ENCODE measurements around the gene RNF212.

The RNF212 gene

DNA sequence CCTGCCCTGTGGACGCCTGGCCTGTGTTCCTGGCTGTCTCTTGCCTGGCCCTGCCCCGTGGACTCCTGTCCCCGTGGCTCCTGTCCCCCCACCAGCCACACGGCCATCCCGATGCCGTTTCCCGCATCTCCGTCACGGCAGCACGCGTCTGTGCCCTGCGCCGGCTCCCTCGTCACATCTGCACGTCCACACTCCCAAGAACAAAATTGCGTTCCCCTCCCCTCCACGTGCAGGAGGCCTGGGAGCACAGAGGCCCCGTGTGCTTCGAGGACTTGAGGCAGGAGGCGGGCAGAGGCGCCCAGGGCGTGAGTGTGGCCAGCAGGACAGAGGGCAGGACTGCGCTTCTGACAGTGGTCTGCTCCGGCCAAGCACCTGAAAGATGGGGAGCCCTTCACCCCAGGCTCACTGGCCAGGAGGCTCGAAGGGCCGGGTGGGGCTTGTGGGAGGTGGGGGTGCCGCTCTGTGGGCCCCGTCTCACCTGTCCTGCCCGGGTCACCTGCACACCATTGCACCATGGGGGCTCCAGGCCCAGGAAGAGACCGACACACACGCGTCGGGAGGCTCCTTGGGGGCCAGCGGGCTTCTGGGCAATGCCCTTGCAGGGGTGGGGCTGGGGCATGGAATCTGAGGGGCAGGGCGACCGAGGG lies 84.7 kb downstream of the RNF212 start:
- Histone ChIP-seq H3K27ac (ENCODE audit: low read length) (no peak overlapping the region), H3K36me3 (ENCODE audit: control insufficient read depth in 1 of 2, insufficient read depth in 2 of 2, low read length in 2 of 2) (peaks cover 0 to 8% of the 10 kb centered on the region in 2 donors), H3K4me3 (ENCODE audit: low read depth in 1 of 2, low read length in 2 of 2) (no peak overlapping the region), H3K27me3 (ENCODE audit: low read depth, low read length) (no peaks in the 10 kb centered on the region), H3K4me1 (ENCODE audit: control insufficient read depth in 1 of 2, insufficient read depth in 2 of 2, low read length in 2 of 2) (peaks cover 0 to 2% of the 10 kb centered on the region in 2 donors), H3K9me3 (ENCODE audit: control insufficient read depth in 1 of 2, low read length in 2 of 2) (no peaks in the 10 kb centered on the region)

DNA sequence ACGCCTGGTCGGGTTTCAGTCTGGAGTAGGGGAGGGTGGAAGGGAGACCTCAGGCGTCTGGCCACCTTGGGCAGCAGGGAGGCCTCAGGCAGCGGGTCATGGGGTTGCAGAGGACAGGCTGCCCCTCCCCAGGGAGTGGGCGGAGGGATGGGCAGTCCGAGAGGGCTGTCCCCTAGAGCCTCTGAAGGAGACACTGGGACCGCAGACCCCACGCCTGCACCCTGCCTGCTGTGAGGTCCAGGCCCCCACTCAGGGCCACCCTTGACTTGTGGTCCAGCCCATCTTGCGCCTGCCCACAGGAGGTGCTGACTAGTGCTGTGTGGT lies 85.5 kb downstream of the RNF212 start:
- Histone ChIP-seq H3K4me1 (ENCODE audit: control insufficient read depth in 1 of 2, insufficient read depth in 2 of 2, low read length in 2 of 2) (no peaks in the 10 kb centered on the region), H3K27ac (ENCODE audit: low read length) (no peak overlapping the region), H3K9me3 (ENCODE audit: control insufficient read depth in 1 of 2, low read length in 2 of 2) (no peaks in the 10 kb centered on the region), H3K27me3 (ENCODE audit: low read depth, low read length) (no peaks in the 10 kb centered on the region), H3K4me3 (ENCODE audit: low read depth in 1 of 2, low read length in 2 of 2) (no peak overlapping the region), H3K36me3 (ENCODE audit: control insufficient read depth in 1 of 2, insufficient read depth in 2 of 2, low read length in 2 of 2) (peaks cover 0 to 8% of the 10 kb centered on the region in 2 donors)

- H3K9me3 ChIP-seq (ENCODE audit: control insufficient read depth in 1 of 2, low read length in 2 of 2), result no peaks in the 10 kb centered on the region
- H3K36me3 ChIP-seq (ENCODE audit: control insufficient read depth in 1 of 2, insufficient read depth in 2 of 2, low read length in 2 of 2), result peaks cover 0 to 8% of the 10 kb centered on the region in 2 donors
- H3K27me3 ChIP-seq (ENCODE audit: low read depth, low read length), result no peaks in the 10 kb centered on the region
- H3K4me1 ChIP-seq (ENCODE audit: control insufficient read depth in 1 of 2, insufficient read depth in 2 of 2, low read length in 2 of 2), result no peaks in the 10 kb centered on the region
- no peak overlapping the region for H3K27ac ChIP-seq (ENCODE audit: low read length)
- H3K4me3 ChIP-seq (ENCODE audit: low read depth in 1 of 2, low read length in 2 of 2), result no peak overlapping the region
These were observed 86.0 kb downstream of the RNF212 start for GRCh38 chr4:1027219-1027914.

GRCh38 chr4:1026115-1026514 lies 87.2 kb downstream of the RNF212 start:
- no peaks in the 10 kb centered on the region for H3K27me3 ChIP-seq (ENCODE audit: low read depth, low read length)
- peaks cover 0 to 8% of the 10 kb centered on the region in 2 donors for H3K36me3 ChIP-seq (ENCODE audit: control insufficient read depth in 1 of 2, insufficient read depth in 2 of 2, low read length in 2 of 2)
- no peaks in the 10 kb centered on the region for H3K9me3 ChIP-seq (ENCODE audit: control insufficient read depth in 1 of 2, low read length in 2 of 2)
- no peak overlapping the region for H3K4me3 ChIP-seq (ENCODE audit: low read depth in 1 of 2, low read length in 2 of 2)
- no peaks in the 10 kb centered on the region for H3K4me1 ChIP-seq (ENCODE audit: control insufficient read depth in 1 of 2, insufficient read depth in 2 of 2, low read length in 2 of 2)
- H3K27ac ChIP-seq (ENCODE audit: low read length), result no peak overlapping the region

- Histone ChIP-seq H3K9me3 (ENCODE audit: control insufficient read depth in 1 of 2, low read length in 2 of 2) (no peaks in the 10 kb centered on the region), H3K27ac (ENCODE audit: low read length) (no peak overlapping the region), H3K4me3 (ENCODE audit: low read depth in 1 of 2, low read length in 2 of 2) (no peak overlapping the region), H3K27me3 (ENCODE audit: low read depth, low read length) (no peaks in the 10 kb centered on the region), H3K4me1 (ENCODE audit: control insufficient read depth in 1 of 2, insufficient read depth in 2 of 2, low read length in 2 of 2) (no peaks in the 10 kb centered on the region), H3K36me3 (ENCODE audit: control insufficient read depth in 1 of 2, insufficient read depth in 2 of 2, low read length in 2 of 2) (peaks cover 0 to 8% of the 10 kb centered on the region in 2 donors)
These were observed 88.3 kb downstream of the RNF212 start for GRCh38 chr4:1024882-1025545.

- H3K36me3 ChIP-seq (ENCODE audit: control insufficient read depth in 1 of 2, insufficient read depth in 2 of 2, low read length in 2 of 2), result peaks cover 0 to 8% of the 10 kb centered on the region in 2 donors
- H3K4me3 ChIP-seq (ENCODE audit: low read depth in 1 of 2, low read length in 2 of 2), result no peak overlapping the region
- no peaks in the 10 kb centered on the region for H3K4me1 ChIP-seq (ENCODE audit: control insufficient read depth in 1 of 2, insufficient read depth in 2 of 2, low read length in 2 of 2)
- no peak overlapping the region for H3K27ac ChIP-seq (ENCODE audit: low read length)
- H3K9me3 ChIP-seq (ENCODE audit: control insufficient read depth in 1 of 2, low read length in 2 of 2), result no peaks in the 10 kb centered on the region
- H3K27me3 ChIP-seq (ENCODE audit: low read depth, low read length), result no peaks in the 10 kb centered on the region
These were observed 89.2 kb downstream of the RNF212 start for GRCh38 chr4:1023895-1024740.

- H3K4me3 ChIP-seq (ENCODE audit: low read depth in 1 of 2, low read length in 2 of 2), result no peak overlapping the region
These were observed 90.2 kb downstream of the RNF212 start for GRCh38 chr4:1023075-1023640.

DNA sequence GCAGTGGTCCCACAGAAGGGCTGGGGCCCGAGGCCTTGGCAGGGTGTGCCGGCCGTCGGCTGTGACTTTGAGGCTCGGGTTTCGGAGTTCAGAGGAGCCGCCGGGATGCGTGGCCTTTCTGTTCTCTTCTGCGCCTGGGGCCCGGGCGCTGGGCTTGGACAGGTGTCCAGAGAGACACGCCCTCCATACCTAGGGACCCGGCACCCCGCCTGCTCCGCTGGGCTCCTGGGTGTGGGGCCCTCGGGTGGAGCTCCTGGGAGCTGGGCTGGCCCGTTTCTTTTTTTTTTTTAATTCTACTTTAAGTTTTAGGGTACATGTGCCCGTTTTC lies 90.7 kb downstream of the RNF212 start:
- Histone ChIP-seq H3K4me1 (ENCODE audit: control insufficient read depth in 1 of 2, insufficient read depth in 2 of 2, low read length in 2 of 2) (no peaks in the 10 kb centered on the region), H3K27ac (ENCODE audit: low read length) (no peak overlapping the region), H3K9me3 (ENCODE audit: control insufficient read depth in 1 of 2, low read length in 2 of 2) (no peaks in the 10 kb centered on the region), H3K4me3 (ENCODE audit: low read depth in 1 of 2, low read length in 2 of 2) (no peak overlapping the region), H3K36me3 (ENCODE audit: control insufficient read depth in 1 of 2, insufficient read depth in 2 of 2, low read length in 2 of 2) (peaks cover 0 to 8% of the 10 kb centered on the region in 2 donors), H3K27me3 (ENCODE audit: low read depth, low read length) (no peaks in the 10 kb centered on the region)

More at GRCh38 chr4:1023075-1023640, 90.2 kb downstream of the RNF212 start:
- no peaks in the 10 kb centered on the region for H3K4me1 ChIP-seq (ENCODE audit: control insufficient read depth in 1 of 2, insufficient read depth in 2 of 2, low read length in 2 of 2)
- H3K36me3 ChIP-seq (ENCODE audit: control insufficient read depth in 1 of 2, insufficient read depth in 2 of 2, low read length in 2 of 2), result peaks cover 0 to 8% of the 10 kb centered on the region in 2 donors
- no peaks in the 10 kb centered on the region for H3K27me3 ChIP-seq (ENCODE audit: low read depth, low read length)
- no peaks in the 10 kb centered on the region for H3K9me3 ChIP-seq (ENCODE audit: control insufficient read depth in 1 of 2, low read length in 2 of 2)
- H3K27ac ChIP-seq (ENCODE audit: low read length), result no peak overlapping the region

DNA sequence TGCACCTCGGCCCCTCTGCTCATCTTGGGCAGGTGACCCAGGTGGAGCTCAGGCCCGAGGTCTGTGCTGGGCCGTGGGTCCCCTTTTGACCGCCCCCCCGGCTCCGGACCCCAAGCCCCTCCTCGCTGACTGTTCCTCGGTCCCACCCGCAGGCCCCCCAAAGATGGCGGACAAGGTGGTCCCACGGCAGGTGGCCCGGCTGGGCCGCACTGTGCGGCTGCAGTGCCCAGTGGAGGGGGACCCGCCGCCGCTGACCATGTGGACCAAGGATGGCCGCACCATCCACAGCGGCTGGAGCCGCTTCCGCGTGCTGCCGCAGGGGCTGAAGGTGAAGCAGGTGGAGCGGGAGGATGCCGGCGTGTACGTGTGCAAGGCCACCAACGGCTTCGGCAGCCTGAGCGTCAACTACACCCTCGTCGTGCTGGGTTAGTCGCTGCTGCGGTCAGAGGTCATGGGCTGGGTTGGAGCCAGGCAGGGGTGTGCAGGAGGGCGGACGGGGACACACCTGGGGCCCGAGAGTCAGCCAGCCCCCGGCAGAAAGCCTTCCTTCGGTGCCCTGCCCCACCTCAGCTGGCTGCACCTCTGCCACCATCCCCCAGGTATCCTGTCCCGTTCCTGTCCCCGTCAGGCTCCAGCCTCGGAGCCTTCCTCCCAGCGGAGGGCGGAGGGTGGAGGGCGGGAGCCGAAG lies 91.2 kb downstream of the RNF212 start:
- H3K4me3 ChIP-seq (ENCODE audit: low read depth in 1 of 2, low read length in 2 of 2), result no peak overlapping the region
- no peaks in the 10 kb centered on the region for H3K27me3 ChIP-seq (ENCODE audit: low read depth, low read length)
- no peak overlapping the region for H3K27ac ChIP-seq (ENCODE audit: low read length)
- no peaks in the 10 kb centered on the region for H3K4me1 ChIP-seq (ENCODE audit: control insufficient read depth in 1 of 2, insufficient read depth in 2 of 2, low read length in 2 of 2)
- no peaks in the 10 kb centered on the region for H3K9me3 ChIP-seq (ENCODE audit: control insufficient read depth in 1 of 2, low read length in 2 of 2)
- peaks cover 0 to 8% of the 10 kb centered on the region in 2 donors for H3K36me3 ChIP-seq (ENCODE audit: control insufficient read depth in 1 of 2, insufficient read depth in 2 of 2, low read length in 2 of 2)

All from muscle layer of duodenum (tissue), 2 donors.